ENCODE measurements around the gene C11orf98. TPM values are rescaled to one million over a fixed set of nuclear protein-coding genes. Genes with fewer than 3 reads are reported as not detected.
"Not testable (repeated sequence)": the region's sequence is repeated elsewhere in the genome, so short reads cannot be mapped to it uniquely, and the experiment has no call there.

C11orf98 gene
- total RNA-seq, 2 donors from 2014 or later = 125 to 140 TPM

GRCh38 chr11:62706850-62707247 lies 41.8 kb upstream of the C11orf98 start:
- Histone ChIP-seq H3K4me1 (ENCODE audit: control insufficient read depth, insufficient read depth, low read length) (peaks cover 27% of the 10 kb centered on the region), H3K27ac (ENCODE audit: low read depth, low read length) (peak overlapping the region; percentile 81), H3K9me3 (ENCODE audit: control insufficient read depth, low read length) (no peaks in the 10 kb centered on the region), H3K27me3 (ENCODE audit: control insufficient read depth, insufficient read depth, low read length, poor library complexity, severe bottlenecking) (no peaks in the 10 kb centered on the region), H3K9ac (ENCODE audit: extremely low read depth, low read length, poor library complexity, severe bottlenecking) (peak overlapping the region; percentile 48), H3K4me3 (ENCODE audit: low read length) (peak overlapping the region; percentile 97), H3K36me3 (ENCODE audit: control insufficient read depth, insufficient read depth, low read length) (peaks cover 52% of the 10 kb centered on the region)
- peak overlapping the region; percentile 94 for H3K27ac Mint-ChIP-seq
- no peak for TF ChIP-seq CTCF (conservative IDR thresholded peaks at IDR 0.05)
- WGBS, 2 experiments (ENCODE audit: insufficient coverage in 1 of 2, insufficient read length in 1 of 2) = 21 to 44% methylated on average over 3 to 8 of the region's 8 CpGs
- DNase-seq = no peak
- peaks cover 27% of the 10 kb centered on the region for H3K36me3 Mint-ChIP-seq (ENCODE audit: low read depth)
- H3K4me1 Mint-ChIP-seq = peaks cover 40% of the 10 kb centered on the region
- H3K9me3 Mint-ChIP-seq = no peaks in the 10 kb centered on the region
- no peaks in the 10 kb centered on the region for H3K27me3 Mint-ChIP-seq (ENCODE audit: insufficient read depth)
- H3K4me3 Mint-ChIP-seq = peak overlapping the region; percentile 83

DNA sequence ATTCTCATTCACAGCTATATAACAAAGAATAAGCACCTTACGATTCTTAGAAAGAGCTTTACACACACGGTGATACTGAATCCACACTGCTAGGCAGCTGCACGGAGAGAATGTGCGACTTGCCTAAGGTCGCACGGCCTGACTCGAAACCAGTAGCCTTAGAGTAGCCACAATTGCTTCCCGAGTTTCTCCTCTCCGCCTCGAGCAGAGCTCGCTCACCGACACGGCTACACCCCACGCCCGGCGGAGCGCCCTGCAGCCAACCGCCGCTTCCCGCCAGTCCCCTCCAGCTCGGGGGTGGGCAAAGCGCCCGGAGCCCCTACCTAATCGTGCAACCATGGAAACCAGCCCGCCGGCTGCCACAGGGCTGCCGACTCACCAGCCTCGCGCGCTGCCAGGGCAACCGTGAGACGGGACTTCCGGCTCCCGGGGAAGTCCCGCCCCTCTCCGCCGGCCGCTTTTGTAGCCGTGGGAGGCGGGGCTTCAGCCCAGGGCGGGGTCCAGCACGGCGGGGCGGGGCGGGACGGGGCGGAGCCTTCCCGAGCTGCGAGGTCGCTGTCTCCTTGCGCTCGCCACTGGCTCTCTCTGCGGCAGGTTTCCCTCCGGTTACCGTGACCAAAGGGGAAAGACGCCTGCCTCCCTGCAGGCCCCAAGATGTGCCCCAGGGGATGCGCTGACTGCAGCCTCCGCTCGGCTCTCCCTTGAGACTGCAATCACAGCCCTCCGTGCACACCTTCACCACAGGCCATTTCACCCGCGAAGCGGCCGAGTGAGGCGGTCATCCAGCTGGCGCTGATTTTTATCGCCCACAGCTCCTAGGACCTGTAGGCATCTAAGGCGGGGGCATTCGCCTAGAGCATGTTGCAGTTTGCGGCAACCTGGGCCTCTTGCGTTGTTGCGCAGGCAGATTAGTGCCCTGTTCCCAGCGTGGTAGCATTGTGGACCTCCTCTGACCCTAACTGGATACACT lies 41.2 kb upstream of the C11orf98 start:
- Histone ChIP-seq H3K4me1 (ENCODE audit: control insufficient read depth, insufficient read depth, low read length) (peaks cover 27% of the 10 kb centered on the region), H3K27me3 (ENCODE audit: control insufficient read depth, insufficient read depth, low read length, poor library complexity, severe bottlenecking) (no peaks in the 10 kb centered on the region), H3K9ac (ENCODE audit: extremely low read depth, low read length, poor library complexity, severe bottlenecking) (peak overlapping the region; percentile 96), H3K9me3 (ENCODE audit: control insufficient read depth, low read length) (no peaks in the 10 kb centered on the region), H3K36me3 (ENCODE audit: control insufficient read depth, insufficient read depth, low read length) (peaks cover 50% of the 10 kb centered on the region), H3K4me3 (ENCODE audit: low read length) (peak overlapping the region; percentile 97), H3K27ac (ENCODE audit: low read depth, low read length) (peak overlapping the region; percentile 87)
- H3K27me3 Mint-ChIP-seq (ENCODE audit: insufficient read depth) = no peaks in the 10 kb centered on the region
- WGBS, 2 experiments (ENCODE audit: insufficient coverage in 1 of 2, insufficient read length in 1 of 2) = 2 to 3% methylated on average over 55 to 73 of the region's 73 CpGs
- peak; percentile 97 for DNase-seq
- peaks cover 40% of the 10 kb centered on the region for H3K4me1 Mint-ChIP-seq
- peaks cover 30% of the 10 kb centered on the region for H3K36me3 Mint-ChIP-seq (ENCODE audit: low read depth)
- H3K27ac Mint-ChIP-seq = peak overlapping the region; percentile 95
- H3K9me3 Mint-ChIP-seq = no peaks in the 10 kb centered on the region
- TF ChIP-seq CTCF (conservative IDR thresholded peaks at IDR 0.05) = no peak
- H3K4me3 Mint-ChIP-seq = peak overlapping the region; percentile 83

- 73 to 77% methylated on average over 6 to 7 of the region's 7 CpGs for WGBS, 2 experiments (ENCODE audit: insufficient coverage in 1 of 2, insufficient read length in 1 of 2)
- H3K4me1 Mint-ChIP-seq = peaks cover 40% of the 10 kb centered on the region
- no peaks in the 10 kb centered on the region for H3K9me3 Mint-ChIP-seq
- TF ChIP-seq CTCF (conservative IDR thresholded peaks at IDR 0.05) = peak; percentile 22
- DNase-seq = peak; percentile 61
- H3K9me3 ChIP-seq (ENCODE audit: control insufficient read depth, low read length) = no peaks in the 10 kb centered on the region
- H3K4me3 Mint-ChIP-seq = peak overlapping the region; percentile 83
- H3K36me3 Mint-ChIP-seq (ENCODE audit: low read depth) = peaks cover 30% of the 10 kb centered on the region
- H3K27ac Mint-ChIP-seq = peak overlapping the region; percentile 95
- H3K27me3 Mint-ChIP-seq (ENCODE audit: insufficient read depth) = no peaks in the 10 kb centered on the region
- peaks cover 50% of the 10 kb centered on the region for H3K36me3 ChIP-seq (ENCODE audit: control insufficient read depth, insufficient read depth, low read length)
- peak overlapping the region; percentile 97 for H3K4me3 ChIP-seq (ENCODE audit: low read length)
- H3K4me1 ChIP-seq (ENCODE audit: control insufficient read depth, insufficient read depth, low read length) = peaks cover 27% of the 10 kb centered on the region
- peak overlapping the region; percentile 96 for H3K9ac ChIP-seq (ENCODE audit: extremely low read depth, low read length, poor library complexity, severe bottlenecking)
- no peaks in the 10 kb centered on the region for H3K27me3 ChIP-seq (ENCODE audit: control insufficient read depth, insufficient read depth, low read length, poor library complexity, severe bottlenecking)
- H3K27ac ChIP-seq (ENCODE audit: low read depth, low read length) = peak overlapping the region; percentile 87
Observed at GRCh38 chr11:62705413-62705812, 40.4 kb upstream of the C11orf98 start.

DNA sequence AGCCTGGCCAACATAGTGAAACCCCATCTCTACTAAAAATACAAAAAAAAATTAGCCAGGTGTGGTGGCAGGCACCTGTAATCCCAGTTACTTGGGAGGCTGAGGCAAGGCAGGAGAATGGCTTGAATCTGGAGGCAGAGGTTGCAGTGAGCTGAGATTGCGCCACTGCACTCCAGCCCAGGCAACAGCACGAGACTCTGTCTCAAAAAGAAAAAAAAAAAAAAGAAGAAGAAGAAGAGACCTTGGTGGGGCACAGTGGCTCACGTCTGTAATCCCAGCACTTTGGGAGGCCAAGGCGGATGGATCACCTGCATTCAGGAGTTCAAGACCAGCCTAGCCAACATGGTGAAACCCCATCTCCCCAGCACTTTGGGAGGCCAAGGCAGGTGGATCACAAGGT lies 38.9 kb upstream of the C11orf98 start:
- H3K27me3 Mint-ChIP-seq (ENCODE audit: insufficient read depth); H3K27ac Mint-ChIP-seq; H3K9me3 Mint-ChIP-seq; H3K27me3 ChIP-seq (ENCODE audit: control insufficient read depth, insufficient read depth, low read length, poor library complexity, severe bottlenecking); H3K9me3 ChIP-seq (ENCODE audit: control insufficient read depth, low read length); DNase-seq; H3K4me3 ChIP-seq (ENCODE audit: low read length); H3K27ac ChIP-seq (ENCODE audit: low read depth, low read length); H3K9ac ChIP-seq (ENCODE audit: extremely low read depth, low read length, poor library complexity, severe bottlenecking); H3K4me3 Mint-ChIP-seq: not testable (repeated sequence)
- Mint-ChIP-seq H3K36me3 (ENCODE audit: low read depth) (peaks cover 35% of the 10 kb centered on the region), H3K4me1 (peaks cover 28% of the 10 kb centered on the region)
- Histone ChIP-seq H3K36me3 (ENCODE audit: control insufficient read depth, insufficient read depth, low read length) (peaks cover 53% of the 10 kb centered on the region), H3K4me1 (ENCODE audit: control insufficient read depth, insufficient read depth, low read length) (peaks cover 21% of the 10 kb centered on the region)
- WGBS, 2 experiments (ENCODE audit: insufficient coverage in 1 of 2, insufficient read length in 1 of 2) = 91 to 94% methylated on average over 4 of the region's 4 CpGs

All from endodermal cell (in vitro differentiated cells).